SK-MEL-5 (cell line): ENCODE measurements around the gene SMIM14. TPM values are rescaled to one million over a fixed set of nuclear protein-coding genes. Genes with fewer than 3 reads are reported as not detected.
"Not testable (repeated sequence)": the region's sequence is repeated elsewhere in the genome, so short reads cannot be mapped to it uniquely, and the experiment has no call there.

ENCODE experiments used
- DNase-seq: peaks from one replicate; pipeline ENCODE4 v3.0.0-alpha.2; 2016; ENCODE audit warnings: low read depth, low spot score
- in situ Hi-C: cut with HindIII; loops from 2 replicates; pipeline ENCODE4 v1.10.0; 2016; ENCODE audit warnings: low sequenced_read_pairs, high pct_unique_total_duplicates, low pct_unique_long_range_greater_than_20kb
- total RNA-seq: library from RNA; depleted of rRNA; stranded (reverse); fragments of >200 nt; shearing (Covaris generic); gene quantifications from 2 replicates; pipeline ENCODE4 v1.2.3, GENCODE V29; 2014

Gene SMIM14
- total RNA-seq, 1 experiment from 2014 or later = 13.8 TPM

DNA sequence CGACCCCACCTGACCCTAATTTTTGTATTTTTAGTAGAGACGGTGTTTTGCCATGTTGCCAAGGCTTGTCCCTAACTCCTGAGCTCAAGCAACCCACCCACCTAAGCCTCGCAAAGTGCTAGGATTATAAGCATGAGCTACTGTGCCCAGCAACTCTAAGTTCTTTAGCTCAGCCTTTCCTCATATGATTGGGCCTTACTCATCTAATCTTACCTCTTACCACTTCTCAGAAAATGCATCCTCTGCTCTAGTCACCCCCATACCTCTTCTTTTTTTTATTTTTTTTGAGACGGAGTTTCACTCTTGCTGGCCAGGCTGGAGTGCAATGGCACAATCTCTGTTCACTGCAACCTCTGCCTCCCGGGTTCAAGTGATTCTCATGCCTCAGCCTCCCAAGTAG is 75.9 kb downstream of the SMIM14 start:
- in situ Hi-C loops = no loop called here
- no peak for DNase-seq

DNA sequence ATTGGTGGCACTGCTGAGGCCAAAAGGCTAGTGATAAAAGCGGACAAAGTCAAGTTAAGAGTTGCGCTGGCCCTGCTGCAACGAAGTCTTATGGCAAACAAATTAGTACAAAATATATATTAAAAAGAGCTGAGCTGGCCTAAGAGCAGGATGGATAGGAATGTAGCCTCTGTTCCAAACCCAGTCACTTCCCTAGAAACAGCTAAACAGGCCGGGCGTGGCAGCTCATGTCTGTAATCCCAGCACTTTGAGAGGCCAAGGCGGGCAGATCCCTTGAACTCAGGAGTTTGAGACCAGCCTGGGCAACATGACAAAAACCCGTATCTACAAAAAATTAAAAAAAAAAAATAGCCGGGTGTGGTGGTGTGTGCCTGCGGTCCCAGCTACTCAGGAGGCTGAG is 79.0 kb downstream of the SMIM14 start:
- in situ Hi-C loops = no loop called here
- DNase-seq = no peak

DNA sequence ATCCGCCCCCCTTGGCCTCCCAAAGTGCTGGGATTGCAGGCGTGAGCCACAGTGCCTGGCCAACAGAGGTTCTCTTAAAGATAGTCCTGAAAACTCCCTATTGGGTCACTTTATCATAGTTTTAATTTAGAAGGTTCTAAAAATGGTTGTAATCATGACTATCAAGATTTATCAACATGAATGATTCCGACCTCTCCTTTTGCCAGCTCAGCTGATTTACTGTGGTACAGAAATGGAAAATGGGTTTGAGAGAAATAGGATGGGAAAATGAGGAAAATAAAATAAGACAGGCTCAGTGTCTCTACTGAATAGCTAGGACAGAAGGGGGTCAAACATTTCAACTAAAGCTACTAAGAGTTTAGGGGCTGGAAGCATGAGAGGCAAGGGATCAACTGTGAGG is 83.2 kb downstream of the SMIM14 start:
- in situ Hi-C loops = no loop called here
- DNase-seq = no peak

DNA sequence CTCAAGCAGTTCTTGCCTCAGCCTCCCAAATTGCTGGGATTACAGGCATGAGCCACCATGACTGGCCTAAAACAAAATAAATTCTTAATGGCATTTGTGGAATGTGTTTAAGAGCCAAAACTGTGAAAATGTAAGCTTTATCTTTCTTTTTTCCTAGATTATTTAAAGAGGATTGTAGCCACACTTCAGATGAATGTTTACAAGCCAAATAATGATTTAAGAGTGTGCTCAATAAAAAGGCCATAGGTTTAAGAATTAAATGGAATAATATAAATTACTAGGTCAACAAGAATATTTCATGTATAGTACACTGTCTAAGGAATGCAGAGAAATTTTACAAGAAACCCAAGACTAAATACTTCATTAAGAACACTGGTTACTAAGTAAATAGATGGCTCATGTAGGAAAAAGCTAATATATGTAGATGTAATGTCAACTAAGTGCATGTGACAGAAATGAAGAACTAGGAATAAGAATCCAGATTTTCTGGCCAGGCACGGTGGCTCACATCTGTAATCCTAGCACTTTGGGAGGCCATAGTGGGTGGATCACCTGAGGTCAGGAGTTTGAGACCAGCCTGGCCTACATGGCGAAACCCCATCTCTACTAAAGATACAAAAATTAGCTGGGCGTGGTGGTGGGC is 90.1 kb downstream of the SMIM14 start:
- in situ Hi-C loops = no loop called here
- DNase-seq = no peak

DNA sequence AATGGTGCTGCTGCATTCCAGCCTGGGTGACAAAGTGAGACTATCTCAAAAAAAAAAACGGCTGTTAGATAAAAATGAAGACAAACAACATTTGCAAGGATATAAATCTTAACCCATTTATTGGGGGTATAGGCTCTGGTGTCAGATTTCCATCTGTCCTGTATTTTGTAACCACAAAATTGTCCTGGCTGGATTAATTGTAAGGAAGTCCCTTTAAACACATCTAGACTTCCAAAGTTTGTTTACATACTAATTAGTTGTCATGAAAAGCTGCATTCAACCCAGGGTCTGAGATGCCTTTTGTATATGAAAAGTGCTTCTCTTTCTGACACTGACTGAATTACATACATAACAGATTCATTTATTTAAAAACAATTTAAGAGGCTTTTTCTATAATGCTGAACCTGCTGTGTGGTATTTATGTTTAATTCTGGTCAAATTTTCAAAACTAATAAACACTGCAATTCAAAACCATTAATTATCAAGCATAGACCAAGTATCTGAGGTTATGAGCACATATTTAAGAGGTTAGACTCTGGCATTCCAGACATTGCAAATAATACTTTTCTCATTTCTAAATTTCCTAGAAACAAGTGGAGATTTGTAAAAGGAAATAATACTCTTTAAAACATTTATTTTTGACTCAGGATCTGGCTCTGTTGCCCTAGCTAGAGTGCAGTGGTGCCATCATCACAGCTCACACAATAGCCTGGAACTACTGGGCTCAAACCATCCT is 93.9 kb downstream of the SMIM14 start:
- in situ Hi-C loops = no loop called here
- DNase-seq = peak; percentile 42

DNA sequence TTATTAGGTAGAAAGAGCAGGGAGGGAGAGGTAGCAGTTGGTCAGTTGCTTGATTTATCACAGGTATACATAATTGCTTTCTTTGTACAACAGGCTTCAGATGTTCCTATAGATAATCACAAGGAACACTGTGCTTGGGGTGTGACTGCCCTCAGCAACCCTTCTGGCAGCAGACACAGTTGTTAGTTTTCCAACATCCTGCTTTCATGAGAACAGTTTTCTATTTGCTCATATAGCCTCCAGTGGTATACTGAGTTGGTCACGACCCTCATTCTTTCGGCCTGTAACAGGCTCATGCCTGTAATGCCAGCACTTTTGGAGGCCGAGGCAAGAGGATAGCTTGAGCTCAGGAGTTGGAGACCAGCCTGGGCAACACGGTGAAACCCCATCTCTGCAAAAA is 94.6 kb downstream of the SMIM14 start:
- peak; percentile 64 for DNase-seq
- in situ Hi-C loops = not testable (repeated sequence)

DNA sequence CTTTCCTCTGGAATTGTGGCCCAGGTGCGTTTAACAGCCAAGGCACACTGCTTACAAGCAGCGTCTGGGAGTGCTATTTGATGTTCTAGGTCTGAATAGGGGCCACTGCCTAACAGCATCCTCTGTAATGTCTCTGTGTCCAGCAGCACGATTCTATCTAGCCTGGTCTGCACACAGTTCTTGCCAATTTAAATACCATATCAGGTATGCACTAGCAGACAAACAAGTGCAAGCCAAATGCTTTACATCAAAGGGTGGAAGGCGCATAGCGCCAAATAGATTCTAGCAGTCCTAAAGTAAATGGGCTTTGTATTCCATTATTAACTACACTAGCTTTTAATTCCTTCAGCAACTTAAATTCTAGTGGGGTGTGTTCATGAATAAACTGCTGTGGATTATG is 95.6 kb downstream of the SMIM14 start:
- in situ Hi-C loops = no loop called here
- no peak for DNase-seq

DNA sequence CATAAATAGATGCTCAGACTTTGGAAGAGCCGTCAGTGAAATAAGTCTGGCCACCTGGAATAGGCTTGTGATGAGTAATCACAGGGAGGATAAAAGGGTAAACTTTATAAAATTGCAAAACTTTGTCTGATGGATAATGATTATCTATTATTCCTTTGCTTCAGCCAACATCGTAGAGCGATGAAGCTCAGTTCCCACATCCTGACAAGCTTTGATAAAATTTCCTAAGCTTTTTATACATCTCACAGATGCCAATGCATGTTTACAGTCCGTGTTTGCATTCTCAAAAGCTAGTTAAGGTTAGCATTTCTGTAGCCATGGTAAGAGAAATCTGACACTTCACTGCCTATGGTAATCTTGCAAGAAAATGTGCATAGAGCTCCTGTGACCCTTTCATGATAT is 96.1 kb downstream of the SMIM14 start:
- in situ Hi-C loops = no loop called here
- DNase-seq = no peak

DNA sequence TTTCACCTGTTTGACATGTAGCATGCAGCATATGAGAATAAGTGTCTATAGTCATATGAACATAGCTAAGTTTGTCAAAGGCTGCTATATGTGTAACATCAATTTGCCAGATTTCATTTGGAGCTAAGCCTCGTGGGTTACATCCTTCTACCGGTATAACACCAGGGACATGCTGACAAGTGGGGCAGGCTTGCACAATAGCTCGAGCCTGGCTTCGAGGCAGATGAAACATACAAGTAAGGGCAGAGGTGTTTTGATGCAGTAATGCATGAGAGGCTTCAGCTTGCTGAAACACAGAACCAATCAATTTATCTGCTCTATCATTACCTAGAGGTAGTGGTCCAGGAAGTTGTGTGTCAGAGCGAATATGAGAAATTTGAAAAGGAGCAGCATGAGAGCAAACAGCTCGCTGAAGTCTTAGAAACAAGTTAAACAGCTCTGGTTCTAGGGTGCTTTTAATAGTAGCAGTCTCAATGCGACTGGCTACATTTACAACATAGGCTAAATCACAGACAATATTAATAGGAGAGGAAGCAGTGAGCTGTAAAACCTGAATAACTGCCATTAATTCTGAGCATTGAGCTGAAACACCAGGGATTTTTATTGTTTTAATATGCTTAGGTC is 96.6 kb downstream of the SMIM14 start:
- DNase-seq = no peak
- in situ Hi-C loops = no loop called here

DNA sequence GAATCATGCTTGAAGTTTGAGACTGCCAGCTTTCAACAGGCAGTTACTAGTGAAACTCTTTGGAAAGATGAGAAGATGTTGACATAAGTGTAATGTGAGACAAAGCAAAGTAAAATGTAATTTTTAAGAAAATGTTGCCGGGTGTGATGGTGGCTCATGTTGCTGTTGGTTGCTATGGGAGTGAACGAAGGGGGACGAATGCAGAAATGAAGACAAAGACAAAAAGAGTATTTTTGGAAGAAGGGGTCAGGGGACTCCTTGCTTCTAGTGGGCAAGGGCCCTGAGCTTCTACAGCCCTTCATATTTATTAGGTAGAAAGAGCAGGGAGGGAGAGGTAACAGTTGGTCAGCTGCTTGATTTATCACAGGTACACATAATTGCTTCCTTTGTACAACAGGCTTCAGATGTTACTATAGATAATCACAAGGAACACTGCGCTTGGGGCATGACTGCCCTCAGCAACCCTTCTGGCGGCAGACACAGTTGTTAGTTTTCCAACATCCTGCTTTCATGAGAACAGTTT is 99.5 kb downstream of the SMIM14 start:
- in situ Hi-C loops = no loop called here
- DNase-seq = peak; percentile 89

DNA sequence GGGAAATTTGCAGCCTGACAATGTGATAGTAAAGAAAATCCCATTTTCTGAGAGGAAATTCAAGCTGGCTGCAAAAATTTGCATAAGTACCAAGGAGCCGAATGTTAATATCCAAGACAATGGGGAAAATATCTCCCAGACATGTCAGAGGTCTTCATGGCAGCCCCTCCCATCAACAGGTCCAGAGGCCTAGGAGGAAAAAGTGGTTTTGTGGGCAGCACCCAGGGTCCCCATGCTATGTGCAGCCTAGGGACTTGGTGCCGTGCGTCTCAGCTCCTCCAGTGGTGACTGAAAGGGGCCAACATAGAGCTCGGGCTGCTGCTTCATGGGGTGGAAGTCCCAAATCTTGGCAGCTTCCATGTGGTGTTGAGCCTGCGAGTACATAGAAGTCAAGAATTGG is 105.1 kb downstream of the SMIM14 start:
- DNase-seq = no peak
- in situ Hi-C loops = no loop called here

DNA sequence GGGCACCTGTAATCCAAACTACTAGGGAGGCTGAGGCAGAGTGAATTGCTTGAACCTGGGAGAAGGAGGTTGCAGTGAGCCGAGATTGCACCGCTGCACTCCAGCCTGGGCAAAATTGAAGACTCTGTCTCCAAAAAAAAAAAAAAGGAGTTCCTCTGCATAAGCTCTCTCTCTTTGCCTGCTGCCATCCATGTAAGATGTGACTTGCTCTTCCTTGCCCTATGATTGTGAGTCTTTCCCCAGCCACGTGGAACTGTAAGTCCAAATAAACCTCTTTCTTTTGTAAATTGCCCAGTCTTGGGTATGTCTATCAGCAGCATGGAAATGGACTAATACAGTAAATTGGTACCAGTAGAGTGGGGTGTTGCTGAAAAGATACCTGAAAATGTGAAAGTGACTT is 106.4 kb downstream of the SMIM14 start:
- DNase-seq, in situ Hi-C loops: not testable (repeated sequence)

DNA sequence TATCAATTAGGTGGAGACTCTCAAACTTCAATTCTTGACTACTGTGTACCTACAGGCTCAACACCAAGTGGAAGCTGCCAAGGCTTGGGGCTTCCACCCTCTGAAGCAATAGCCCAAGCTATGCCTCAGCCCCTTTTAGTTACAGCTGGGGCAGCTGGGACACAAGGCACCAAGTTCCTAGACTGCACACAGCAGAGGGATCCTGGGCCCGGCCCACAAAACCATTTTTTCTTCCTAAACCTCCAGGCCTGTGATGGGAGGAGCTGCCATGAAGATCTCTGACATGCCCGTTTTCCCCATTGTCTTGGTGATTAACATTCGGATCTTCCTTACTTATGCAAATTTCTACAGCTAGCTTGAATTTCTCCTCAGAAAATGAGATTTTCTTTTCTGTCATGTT is 108.0 kb downstream of the SMIM14 start:
- in situ Hi-C loops = no loop called here
- no peak for DNase-seq

DNA sequence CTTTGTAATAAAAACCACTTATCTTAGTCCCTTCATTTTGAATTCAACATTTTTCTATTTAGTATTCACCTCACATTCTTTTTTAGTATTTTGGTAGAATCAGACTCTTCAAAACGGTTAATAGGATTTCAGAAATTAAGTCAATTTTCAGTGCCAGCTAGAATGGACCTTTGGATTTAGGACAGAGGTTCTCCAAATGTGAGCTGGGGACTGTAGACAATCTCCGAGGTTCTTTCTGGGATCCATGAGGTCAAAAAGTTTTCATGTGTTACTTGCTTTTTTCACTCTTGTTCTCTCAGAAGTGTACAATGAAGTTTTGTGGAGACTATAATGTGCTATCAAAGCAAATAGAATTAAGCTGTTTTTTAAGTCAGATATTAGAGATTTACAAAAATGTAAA is 109.1 kb downstream of the SMIM14 start:
- in situ Hi-C loops = no loop called here
- no peak for DNase-seq

DNA sequence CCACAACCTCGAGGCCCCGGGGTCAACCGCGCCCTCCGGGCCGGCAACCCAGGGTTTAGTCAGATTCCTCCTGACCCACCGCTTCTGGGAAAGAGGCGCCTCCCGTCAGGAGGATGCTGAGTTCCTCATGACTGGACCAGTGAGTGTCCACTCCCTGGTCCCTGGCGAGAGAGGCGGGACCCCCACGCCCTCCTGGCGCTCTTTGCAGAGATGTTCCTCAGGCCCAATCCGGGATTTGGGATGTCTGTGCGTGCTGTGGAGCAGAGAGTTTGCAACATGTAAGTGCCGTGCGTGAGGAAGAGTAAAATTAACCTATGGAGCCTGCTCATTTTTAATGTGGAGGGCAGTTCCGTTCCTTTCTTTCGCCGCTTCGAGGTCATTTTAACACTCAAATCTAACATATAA is 110.6 kb downstream of the SMIM14 start:
- in situ Hi-C loops = no loop called here
- peak; percentile 84 for DNase-seq

DNA sequence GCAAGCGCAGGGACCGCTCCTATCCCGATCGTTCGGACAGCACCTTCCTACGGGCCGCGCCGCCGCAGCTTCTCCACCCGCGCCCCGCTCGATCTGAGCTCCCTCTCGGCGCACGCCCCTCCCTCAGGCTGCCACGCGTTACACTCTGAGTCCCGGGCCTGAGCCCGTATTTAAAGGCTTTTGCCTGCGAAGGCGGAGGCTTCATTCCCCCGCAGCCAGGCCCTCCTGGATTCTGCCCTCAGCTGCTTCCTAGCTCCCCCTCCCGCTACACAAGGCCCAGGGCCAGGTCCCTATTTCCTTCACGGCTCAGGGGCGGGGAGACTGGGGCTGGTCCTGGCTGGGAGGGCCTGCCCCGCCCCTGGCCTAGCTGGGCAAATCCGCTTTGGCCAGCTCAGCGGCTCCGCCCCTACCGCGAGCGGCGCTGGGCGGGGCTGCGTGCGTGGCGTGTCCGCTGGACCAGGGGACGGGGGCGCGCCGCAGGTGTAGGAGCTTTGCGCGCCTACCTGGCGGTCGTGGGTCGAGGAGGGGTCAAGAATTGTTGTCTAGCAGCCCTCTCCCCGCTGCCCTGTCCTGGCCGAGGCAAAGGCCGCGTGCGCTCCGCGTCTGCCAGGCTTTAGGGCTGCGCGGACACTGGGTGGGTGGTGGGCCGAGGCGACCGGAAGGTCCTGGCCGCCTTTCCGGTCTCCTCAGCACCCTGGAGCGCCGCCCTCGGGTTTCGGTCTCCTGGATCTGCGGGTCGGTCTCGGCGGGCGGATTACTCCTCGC is 111.2 kb downstream of the SMIM14 start, which contains the start of gene UGDH:
TSS of gene UGDH (minus strand) at position 144 of the 765 bp plus-strand sequence. CDS start 5,927 bp downstream, outside the sequence.
- in situ Hi-C loops = no loop called here

DNA sequence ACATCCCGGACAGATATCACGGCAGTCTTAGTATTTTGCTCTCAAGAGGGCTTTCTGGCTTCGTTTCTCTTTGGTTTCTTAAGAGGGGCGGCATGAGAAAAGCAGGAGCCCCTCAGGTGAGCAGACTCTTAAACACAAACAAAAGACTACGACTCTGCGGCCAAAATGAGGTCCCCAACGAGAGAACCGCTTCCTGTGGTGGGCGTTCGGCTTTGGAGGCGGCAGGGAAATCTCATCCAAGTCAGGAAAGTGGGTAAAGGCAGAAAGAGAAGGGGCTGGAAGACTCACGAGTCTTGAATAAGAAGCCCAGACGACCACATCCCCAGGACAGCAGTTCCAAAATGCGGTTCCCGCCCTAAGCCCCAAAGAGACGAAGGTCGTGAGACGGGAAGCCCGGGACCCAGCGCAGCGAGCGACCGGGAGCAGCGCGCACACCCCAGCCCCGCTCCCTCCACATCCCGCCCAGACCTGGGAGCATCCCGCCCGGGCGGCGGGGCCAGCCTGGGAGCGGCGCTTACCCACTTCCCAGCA is 111.8 kb downstream of the SMIM14 start:
- in situ Hi-C loops = no loop called here
- no peak for DNase-seq

More for the DNA sequence above, 111.2 kb downstream of the SMIM14 start, which contains the start of gene UGDH:
- DNase-seq = peak; percentile 96
